GM12878 (cell line): ENCODE data around the gene GLTP.

ENCODE experiments used
- CBX5 ChIP-seq: sonication (generic); IDR thresholded peaks from 2 replicates; pipeline ENCODE4 v1.6.1; 2016; ENCODE audit warnings: low read depth, moderate library complexity, mild to moderate bottlenecking, inconsistent platforms
- CTCF ChIP-seq, 3 experiments: IDR thresholded peaks in 2 of 3; conservative IDR thresholded peaks in 1 of 3; 2 replicates each; pipeline ENCODE4 v1.5.1; 2011; ENCODE audit warnings: low read depth in 3 of 3, low read length in 3 of 3, mild to moderate bottlenecking in 3 of 3, control low read depth in 2 of 3, moderate library complexity in 2 of 3, inconsistent platforms in 1 of 3, mixed read lengths in 1 of 3; ENCODE audit not compliant: control insufficient read depth in 2 of 3, insufficient read depth in 1 of 3; ENCODE audit errors: extremely low read depth in 1 of 3
- EP300 ChIP-seq, 2 experiments: fragments of 150-350 bp in 1 of 2; IDR thresholded peaks; 2 replicates each; pipeline ENCODE4 v1.6.1; 2011 to 2012; ENCODE audit warnings: low read depth in 2 of 2, low read length in 2 of 2, borderline replicate concordance in 1 of 2, improper control_type of control experiment in 1 of 2, inconsistent platforms in 1 of 2; ENCODE audit not compliant: control insufficient read depth in 1 of 2
- FOXM1 ChIP-seq: IDR thresholded peaks from 2 replicates; pipeline ENCODE4 v1.6.1; 2012; ENCODE audit warnings: low read depth, mild to moderate bottlenecking, inconsistent platforms, low read length, moderate library complexity
- MTA3 ChIP-seq: IDR thresholded peaks from 2 replicates; pipeline ENCODE4 v1.6.1; 2012; ENCODE audit warnings: low read length, inconsistent platforms, borderline replicate concordance
- PAX8 ChIP-seq: fragments of 450-650 bp; IDR thresholded peaks from 2 replicates; pipeline ENCODE4 v1.6.1; 2017; ENCODE audit warnings: mild to moderate bottlenecking, moderate library complexity
- POLR2A ChIP-seq: IDR thresholded peaks from 2 replicates; pipeline ENCODE4 v1.6.1; 2011; ENCODE audit warnings: low read depth, mild to moderate bottlenecking, low read length
- POLR2AphosphoS5 ChIP-seq: IDR thresholded peaks from 2 replicates; pipeline ENCODE4 v1.6.1; 2011; ENCODE audit warnings: mild to moderate bottlenecking, low read length, inconsistent platforms
- RCOR1 ChIP-seq: conservative IDR thresholded peaks from 2 replicates; pipeline ENCODE4 v1.6.1; 2012; ENCODE audit warnings: low read depth, low read length, improper control_type of control experiment
- SP1 ChIP-seq: IDR thresholded peaks from one replicate; pipeline ENCODE4 v1.6.1; 2011; ENCODE audit warnings: low read depth, low read length
- SRF ChIP-seq, 2 experiments: IDR thresholded peaks; 2 replicates each; pipeline ENCODE4 v1.6.1; 2011; ENCODE audit warnings: low read depth in 2 of 2, low read length in 2 of 2, mild to moderate bottlenecking in 1 of 2, moderate library complexity in 1 of 2
- YY1 ChIP-seq: IDR thresholded peaks from 2 replicates; pipeline ENCODE4 v1.6.1; 2011; ENCODE audit warnings: low read depth, mild to moderate bottlenecking, low read length

DNA sequence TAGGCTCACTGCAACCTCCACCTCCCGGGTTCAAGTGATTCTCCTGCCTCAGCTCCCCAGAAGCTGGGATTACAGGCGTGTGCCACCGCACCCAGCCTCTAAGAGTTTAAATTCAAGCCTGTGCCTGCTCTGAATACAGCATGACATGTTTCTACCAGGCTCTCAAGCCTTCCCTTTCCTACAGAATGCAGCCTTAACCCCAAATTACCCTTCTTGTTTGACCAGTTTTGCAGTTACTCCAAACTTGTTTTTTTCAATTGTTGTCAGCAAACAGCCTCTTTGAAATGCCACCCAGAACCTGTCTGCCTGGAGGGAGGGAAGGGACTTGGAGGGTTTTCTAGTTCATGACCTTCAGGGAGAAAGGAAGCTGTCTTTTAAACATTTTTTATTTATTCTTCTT, 15.4 kb downstream of the GLTP start:
- TF ChIP-seq RCOR1 (no peak), MTA3 (no peak), CBX5 (no peak), CTCF (IDR thresholded peaks at IDR 0.05 in 2 of 3, conservative IDR thresholded peaks at IDR 0.05 in 1 of 3; ENCODE audit: control insufficient read depth in 2 of 3, extremely low read depth in 1 of 3, insufficient read depth in 1 of 3, low read depth in 3 of 3, low read length in 3 of 3) (no peak), SRF (IDR thresholded peaks at IDR 0.05; ENCODE audit: low read depth in 2 of 2, low read length in 2 of 2) (no peak), EP300 (IDR thresholded peaks at IDR 0.05; ENCODE audit: borderline replicate concordance in 1 of 2, control insufficient read depth in 1 of 2, low read depth in 2 of 2, low read length in 2 of 2) (no peak), YY1 (no peak), SP1 (no peak), POLR2A (no peak), PAX8 (no peak), FOXM1 (no peak), POLR2AphosphoS5 (no peak)
